ENCODE results near the gene GRP.
"Not testable (repeated sequence)": the region's sequence is repeated elsewhere in the genome, so short reads cannot be mapped to it uniquely, and the experiment has no call there.

GRP gene

DNA sequence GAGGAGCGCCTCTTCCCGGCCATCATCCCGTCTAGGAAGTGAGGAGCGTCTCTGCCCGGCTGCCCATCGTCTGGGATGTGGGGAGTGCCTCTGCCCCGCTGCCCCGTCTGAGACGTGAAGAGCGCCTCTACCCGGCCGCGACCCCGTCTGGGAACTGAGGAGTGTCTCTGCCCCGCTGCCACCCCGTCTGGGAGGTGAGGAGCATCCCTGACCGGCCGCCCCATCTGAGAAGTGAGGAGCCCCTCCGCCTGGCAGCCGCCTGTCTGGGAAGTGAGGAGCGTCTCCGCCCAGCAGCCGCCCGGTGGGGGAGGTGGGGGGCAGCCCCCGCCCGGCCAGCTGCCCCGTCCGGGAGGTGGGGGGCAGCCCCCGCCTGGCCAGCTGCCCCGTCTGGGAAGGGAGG lies 35.5 kb downstream of the GRP start:
- H3K27me3 ChIP-seq (ENCODE audit: control insufficient read depth in 1 of 2, insufficient read depth in 2 of 2, low read length in 2 of 2); H3K4me3 ChIP-seq (ENCODE audit: low read length in 2 of 2); H3K27ac ChIP-seq (ENCODE audit: low read length); H3K4me1 ChIP-seq (ENCODE audit: control insufficient read depth, insufficient read depth, low read length); H3K36me3 ChIP-seq (ENCODE audit: control insufficient read depth in 2 of 2, insufficient read depth in 2 of 2, low read length in 2 of 2); H3K9ac ChIP-seq (ENCODE audit: low read length in 2 of 2); H3K9me3 ChIP-seq (ENCODE audit: control insufficient read depth in 2 of 2, low read length in 2 of 2): not testable (repeated sequence)

DNA sequence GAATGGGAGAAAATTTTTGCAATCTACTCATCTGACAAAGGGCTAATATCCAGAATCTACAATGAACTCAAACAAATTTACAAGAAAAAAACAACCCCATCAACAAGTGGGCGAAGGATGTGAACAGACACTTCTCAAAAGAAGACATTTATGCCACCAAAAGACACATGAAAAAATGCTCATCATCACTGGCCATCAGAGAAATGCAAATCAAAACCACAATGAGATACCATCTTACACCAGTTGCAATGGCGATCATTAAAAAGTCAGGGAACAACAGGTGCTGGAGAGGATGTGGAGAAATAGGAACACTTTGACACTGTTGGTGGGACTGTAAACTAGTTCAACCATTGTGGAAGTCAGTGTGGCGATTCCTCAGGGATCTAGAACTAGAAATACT lies 41.9 kb downstream of the GRP start:
- H3K36me3 ChIP-seq (ENCODE audit: control insufficient read depth in 2 of 2, insufficient read depth in 2 of 2, low read length in 2 of 2); H3K4me3 ChIP-seq (ENCODE audit: low read length in 2 of 2); H3K9ac ChIP-seq (ENCODE audit: low read length in 2 of 2); H3K27ac ChIP-seq (ENCODE audit: low read length); H3K4me1 ChIP-seq (ENCODE audit: control insufficient read depth, insufficient read depth, low read length); H3K9me3 ChIP-seq (ENCODE audit: control insufficient read depth in 2 of 2, low read length in 2 of 2): not testable (repeated sequence)
- H3K27me3 ChIP-seq (ENCODE audit: control insufficient read depth in 1 of 2, insufficient read depth in 2 of 2, low read length in 2 of 2), result peaks cover 30 to 31% of the 10 kb centered on the region in 2 donors

DNA sequence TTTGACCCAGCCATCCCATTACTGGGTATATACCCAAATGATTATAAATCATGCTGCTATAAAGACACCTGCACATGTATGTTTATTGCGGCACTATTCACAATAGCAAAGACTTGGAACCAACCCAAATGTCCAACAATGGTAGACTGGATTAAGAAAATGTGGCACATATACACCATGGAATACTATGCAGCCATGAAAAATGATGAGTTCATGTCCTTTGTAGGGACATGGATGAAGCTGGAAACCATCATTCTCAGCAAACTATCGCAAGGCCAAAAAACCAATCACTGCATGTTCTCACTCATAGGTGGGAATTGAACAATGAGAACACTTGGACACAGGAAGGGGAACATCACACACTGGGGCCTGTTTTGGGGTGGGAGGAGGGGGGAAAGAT lies 42.3 kb downstream of the GRP start:
- not testable (repeated sequence) for H3K9ac ChIP-seq (ENCODE audit: low read length in 2 of 2); H3K36me3 ChIP-seq (ENCODE audit: control insufficient read depth in 2 of 2, insufficient read depth in 2 of 2, low read length in 2 of 2); H3K4me1 ChIP-seq (ENCODE audit: control insufficient read depth, insufficient read depth, low read length); H3K9me3 ChIP-seq (ENCODE audit: control insufficient read depth in 2 of 2, low read length in 2 of 2); H3K27ac ChIP-seq (ENCODE audit: low read length); H3K4me3 ChIP-seq (ENCODE audit: low read length in 2 of 2)
- H3K27me3 ChIP-seq (ENCODE audit: control insufficient read depth in 1 of 2, insufficient read depth in 2 of 2, low read length in 2 of 2), result peaks cover 32% of the 10 kb centered on the region in 2 donors

DNA sequence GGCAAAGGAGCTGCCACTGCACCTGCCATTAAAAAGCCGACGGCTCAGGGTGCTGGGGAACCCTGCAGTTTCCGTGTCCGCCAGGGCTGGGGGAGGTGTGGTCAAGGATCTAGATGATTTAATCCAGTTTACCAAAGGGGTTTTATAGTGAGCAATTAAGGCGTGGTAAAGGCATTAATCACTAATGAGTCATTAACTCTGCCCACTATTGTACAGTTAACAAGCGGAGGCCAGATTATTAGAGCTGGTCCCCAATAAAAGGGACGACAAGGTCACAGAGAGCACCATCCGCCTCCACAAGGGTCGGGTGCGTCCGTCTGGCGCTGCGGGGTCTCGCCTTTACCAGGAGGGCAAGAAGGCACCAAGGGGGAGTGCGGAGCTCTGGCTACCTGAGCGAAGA lies 43.7 kb downstream of the GRP start:
- Histone ChIP-seq H3K27me3 (ENCODE audit: control insufficient read depth in 1 of 2, insufficient read depth in 2 of 2, low read length in 2 of 2) (peaks cover 41 to 46% of the 10 kb centered on the region in 2 donors), H3K36me3 (ENCODE audit: control insufficient read depth in 2 of 2, insufficient read depth in 2 of 2, low read length in 2 of 2) (no peaks in the 10 kb centered on the region), H3K9me3 (ENCODE audit: control insufficient read depth in 2 of 2, low read length in 2 of 2) (no peaks in the 10 kb centered on the region), H3K9ac (ENCODE audit: low read length in 2 of 2) (no peak overlapping the region), H3K27ac (ENCODE audit: low read length) (no peak overlapping the region), H3K4me1 (ENCODE audit: control insufficient read depth, insufficient read depth, low read length) (peaks cover 5% of the 10 kb centered on the region), H3K4me3 (ENCODE audit: low read length in 2 of 2) (no peak overlapping the region)

DNA sequence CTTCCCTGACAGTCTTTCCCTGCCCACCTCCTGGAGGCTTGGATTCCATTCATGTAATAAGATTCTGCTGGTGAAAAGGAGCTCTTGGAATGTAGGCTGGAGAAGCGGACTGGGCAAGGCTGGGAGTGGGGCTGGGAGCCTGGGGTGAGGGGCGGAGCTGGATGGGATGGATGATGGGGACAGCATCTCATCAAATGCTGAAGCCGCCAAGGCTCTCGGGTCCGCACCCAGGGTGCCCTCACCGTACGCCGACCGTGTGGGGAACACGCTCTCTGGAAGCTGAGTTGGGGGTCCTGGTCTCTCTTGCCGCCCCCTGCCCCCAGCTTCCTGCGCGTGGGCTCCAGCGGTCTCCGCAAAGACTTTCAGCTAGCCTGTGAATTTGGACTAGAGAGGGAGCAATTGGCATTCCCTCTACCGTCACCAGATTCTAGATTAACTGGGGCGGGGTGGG lies 44.2 kb downstream of the GRP start:
- H3K4me3 ChIP-seq (ENCODE audit: low read length in 2 of 2), result no peak overlapping the region
- H3K9ac ChIP-seq (ENCODE audit: low read length in 2 of 2), result no peak overlapping the region
- H3K9me3 ChIP-seq (ENCODE audit: control insufficient read depth in 2 of 2, low read length in 2 of 2), result no peaks in the 10 kb centered on the region
- no peak overlapping the region for H3K27ac ChIP-seq (ENCODE audit: low read length)
- H3K36me3 ChIP-seq (ENCODE audit: control insufficient read depth in 2 of 2, insufficient read depth in 2 of 2, low read length in 2 of 2), result no peaks in the 10 kb centered on the region
- H3K27me3 ChIP-seq (ENCODE audit: control insufficient read depth in 1 of 2, insufficient read depth in 2 of 2, low read length in 2 of 2), result peaks cover 43 to 49% of the 10 kb centered on the region in 2 donors
- H3K4me1 ChIP-seq (ENCODE audit: control insufficient read depth, insufficient read depth, low read length), result peaks cover 8% of the 10 kb centered on the region

DNA sequence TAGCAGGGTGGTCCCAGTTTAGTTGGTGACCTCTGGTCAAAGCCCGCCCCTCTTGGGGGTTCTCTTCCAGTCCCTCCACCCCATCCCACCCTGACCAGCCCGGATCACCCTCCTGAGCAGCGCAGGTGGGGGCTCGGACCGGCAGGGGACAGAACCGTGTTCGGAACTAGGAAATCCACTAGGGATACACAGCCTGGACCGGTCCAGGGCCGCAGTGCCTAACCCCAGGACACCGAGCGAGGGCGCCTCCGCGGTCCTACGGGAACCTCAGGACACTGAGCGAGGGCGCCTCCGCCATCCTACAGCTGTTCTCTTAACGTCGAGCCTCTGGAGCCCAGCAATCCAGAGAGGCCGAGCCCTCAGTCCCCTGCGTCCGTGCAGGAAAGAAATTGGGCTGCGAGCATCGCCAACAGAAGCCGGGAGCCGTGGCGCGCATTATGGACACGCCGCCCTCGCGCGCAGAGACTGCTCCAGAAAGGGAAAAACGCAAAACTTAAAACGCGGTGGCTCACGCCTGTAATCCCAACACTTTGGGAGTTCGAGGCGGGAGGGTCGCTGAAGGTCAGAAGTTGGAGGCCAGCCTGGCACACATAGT lies 44.8 kb downstream of the GRP start:
- H3K36me3 ChIP-seq (ENCODE audit: control insufficient read depth in 2 of 2, insufficient read depth in 2 of 2, low read length in 2 of 2), result no peaks in the 10 kb centered on the region
- H3K4me3 ChIP-seq (ENCODE audit: low read length in 2 of 2), result no peak overlapping the region
- H3K9me3 ChIP-seq (ENCODE audit: control insufficient read depth in 2 of 2, low read length in 2 of 2), result no peaks in the 10 kb centered on the region
- peaks cover 43 to 55% of the 10 kb centered on the region in 2 donors for H3K27me3 ChIP-seq (ENCODE audit: control insufficient read depth in 1 of 2, insufficient read depth in 2 of 2, low read length in 2 of 2)
- H3K9ac ChIP-seq (ENCODE audit: low read length in 2 of 2), result no peak overlapping the region
- H3K27ac ChIP-seq (ENCODE audit: low read length), result no peak overlapping the region
- H3K4me1 ChIP-seq (ENCODE audit: control insufficient read depth, insufficient read depth, low read length), result peaks cover 8% of the 10 kb centered on the region

DNA sequence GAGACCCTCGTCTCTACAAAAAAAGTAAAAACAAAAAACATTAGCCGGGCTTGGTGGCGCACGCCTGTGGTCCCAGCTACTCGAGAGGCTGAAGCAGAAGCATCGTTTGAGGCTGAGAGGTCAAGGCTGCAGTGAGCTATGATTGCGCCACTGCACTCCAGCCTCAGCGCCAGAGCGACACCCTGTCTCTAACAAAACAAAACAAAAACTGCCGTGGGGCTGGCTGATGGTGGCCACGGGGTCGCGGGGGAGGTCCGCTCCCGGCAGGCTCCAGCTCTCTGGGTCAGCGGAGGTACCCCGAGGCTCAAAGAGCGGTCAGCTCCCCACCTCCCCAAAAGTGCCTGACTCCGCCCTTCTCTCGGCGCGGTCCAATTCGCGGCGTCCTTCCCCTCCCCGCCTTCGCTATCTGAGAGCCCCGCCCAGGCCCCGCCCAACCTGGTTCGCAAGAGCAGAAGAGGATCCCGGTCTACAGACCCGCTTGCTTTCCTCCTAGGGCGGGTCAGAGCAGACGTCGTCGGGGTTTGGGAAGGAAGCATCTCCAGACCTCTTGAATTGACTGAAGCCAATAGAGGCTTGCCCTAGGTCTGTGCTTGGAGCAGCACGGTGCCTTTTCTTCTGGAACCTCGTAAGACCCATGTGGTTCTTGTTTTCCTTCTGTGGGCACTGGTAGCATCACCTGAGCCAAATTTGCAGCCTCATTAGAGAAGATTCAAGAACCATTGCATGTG lies 45.5 kb downstream of the GRP start:
- Histone ChIP-seq H3K9ac (ENCODE audit: low read length in 2 of 2) (no peak overlapping the region), H3K27me3 (ENCODE audit: control insufficient read depth in 1 of 2, insufficient read depth in 2 of 2, low read length in 2 of 2) (peaks cover 47 to 61% of the 10 kb centered on the region in 2 donors), H3K27ac (ENCODE audit: low read length) (no peak overlapping the region), H3K4me1 (ENCODE audit: control insufficient read depth, insufficient read depth, low read length) (peaks cover 8% of the 10 kb centered on the region), H3K9me3 (ENCODE audit: control insufficient read depth in 2 of 2, low read length in 2 of 2) (no peaks in the 10 kb centered on the region), H3K4me3 (ENCODE audit: low read length in 2 of 2) (no peak overlapping the region), H3K36me3 (ENCODE audit: control insufficient read depth in 2 of 2, insufficient read depth in 2 of 2, low read length in 2 of 2) (no peaks in the 10 kb centered on the region)

DNA sequence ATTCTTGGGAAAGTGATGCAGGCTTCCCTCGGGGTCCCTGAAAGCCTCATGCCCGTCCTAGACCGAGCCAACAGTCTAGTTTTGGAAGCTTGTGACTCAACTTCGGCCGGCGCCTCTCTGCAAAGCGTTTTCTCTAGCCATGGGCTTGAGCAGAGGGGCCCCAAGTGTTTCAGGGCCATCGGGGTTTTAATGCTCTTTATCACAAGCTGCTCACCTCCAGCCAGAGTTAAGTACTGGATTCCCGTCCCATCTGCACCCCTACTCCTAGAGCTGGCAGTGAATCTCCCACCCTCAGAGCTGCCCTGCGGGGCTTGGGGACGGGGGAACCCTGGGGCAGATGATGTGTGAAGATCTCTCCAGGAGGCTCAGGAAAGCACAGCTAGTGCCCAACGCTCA lies 46.0 kb downstream of the GRP start:
- H3K36me3 ChIP-seq (ENCODE audit: control insufficient read depth in 2 of 2, insufficient read depth in 2 of 2, low read length in 2 of 2), result no peaks in the 10 kb centered on the region
- H3K27me3 ChIP-seq (ENCODE audit: control insufficient read depth in 1 of 2, insufficient read depth in 2 of 2, low read length in 2 of 2), result peaks cover 53 to 66% of the 10 kb centered on the region in 2 donors
- no peak overlapping the region for H3K9ac ChIP-seq (ENCODE audit: low read length in 2 of 2)
- H3K27ac ChIP-seq (ENCODE audit: low read length), result no peak overlapping the region
- H3K4me1 ChIP-seq (ENCODE audit: control insufficient read depth, insufficient read depth, low read length), result peaks cover 8% of the 10 kb centered on the region
- no peaks in the 10 kb centered on the region for H3K9me3 ChIP-seq (ENCODE audit: control insufficient read depth in 2 of 2, low read length in 2 of 2)
- no peak overlapping the region for H3K4me3 ChIP-seq (ENCODE audit: low read length in 2 of 2)

DNA sequence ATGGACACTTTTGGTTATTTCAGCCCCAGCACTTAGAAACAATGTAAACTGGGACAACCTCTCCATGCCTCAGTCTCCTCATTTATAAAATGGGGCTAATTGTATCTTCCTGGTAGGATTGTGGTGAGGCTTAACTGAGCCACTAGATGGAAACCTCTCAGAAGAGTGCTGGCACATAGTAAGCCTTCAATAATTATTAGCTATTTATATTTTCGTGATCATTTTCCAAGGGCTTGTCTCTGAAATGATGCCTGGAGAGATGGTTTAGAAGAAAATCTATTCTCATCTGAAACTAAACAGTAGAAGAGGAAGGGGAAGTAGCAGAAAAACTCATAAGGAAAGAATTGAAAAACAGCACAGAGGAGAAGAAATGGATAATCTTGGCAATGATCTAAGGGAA lies 46.5 kb downstream of the GRP start:
- Histone ChIP-seq H3K27me3 (ENCODE audit: control insufficient read depth in 1 of 2, insufficient read depth in 2 of 2, low read length in 2 of 2) (peaks cover 55 to 71% of the 10 kb centered on the region in 2 donors), H3K27ac (ENCODE audit: low read length) (no peak overlapping the region), H3K4me1 (ENCODE audit: control insufficient read depth, insufficient read depth, low read length) (peaks cover 8% of the 10 kb centered on the region), H3K9me3 (ENCODE audit: control insufficient read depth in 2 of 2, low read length in 2 of 2) (no peaks in the 10 kb centered on the region), H3K9ac (ENCODE audit: low read length in 2 of 2) (no peak overlapping the region), H3K36me3 (ENCODE audit: control insufficient read depth in 2 of 2, insufficient read depth in 2 of 2, low read length in 2 of 2) (no peaks in the 10 kb centered on the region), H3K4me3 (ENCODE audit: low read length in 2 of 2) (no peak overlapping the region)

DNA sequence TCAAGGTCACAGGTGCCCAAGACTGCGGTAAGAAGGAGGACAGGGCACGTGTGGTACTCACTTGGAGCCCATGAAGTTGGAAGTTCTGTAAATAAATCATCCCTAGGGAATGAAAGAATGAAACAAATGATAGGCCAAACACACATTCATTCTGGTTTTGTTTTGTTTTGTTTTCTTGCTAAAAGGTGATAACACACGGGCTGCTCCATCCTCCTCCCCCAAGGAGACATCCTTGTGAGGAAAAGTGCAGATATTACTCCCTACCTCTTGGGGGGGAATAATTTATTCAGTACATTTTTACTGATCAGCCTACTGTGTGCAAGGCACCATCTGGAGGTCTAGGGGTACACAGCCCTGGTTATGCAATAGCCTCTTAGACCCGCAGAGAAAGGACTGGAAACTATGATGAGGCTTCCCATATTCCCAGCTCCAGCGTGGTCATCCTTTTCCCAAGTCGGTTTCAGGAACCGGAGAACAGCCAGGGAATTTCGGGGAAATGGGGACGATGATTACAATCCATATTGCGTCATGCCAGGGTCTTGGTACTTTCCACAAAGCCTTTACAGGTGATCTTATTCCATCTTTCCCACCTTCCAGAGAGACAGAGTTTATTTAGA lies 47.0 kb downstream of the GRP start:
- Histone ChIP-seq H3K4me3 (ENCODE audit: low read length in 2 of 2) (no peak overlapping the region), H3K4me1 (ENCODE audit: control insufficient read depth, insufficient read depth, low read length) (peaks cover 8% of the 10 kb centered on the region), H3K27ac (ENCODE audit: low read length) (no peak overlapping the region), H3K27me3 (ENCODE audit: control insufficient read depth in 1 of 2, insufficient read depth in 2 of 2, low read length in 2 of 2) (peaks cover 60 to 77% of the 10 kb centered on the region in 2 donors), H3K9ac (ENCODE audit: low read length in 2 of 2) (no peak overlapping the region), H3K36me3 (ENCODE audit: control insufficient read depth in 2 of 2, insufficient read depth in 2 of 2, low read length in 2 of 2) (no peaks in the 10 kb centered on the region), H3K9me3 (ENCODE audit: control insufficient read depth in 2 of 2, low read length in 2 of 2) (no peaks in the 10 kb centered on the region)

Data from stomach smooth muscle (tissue), 2 donors.